H1 (cell line): ENCODE data around the gene C1QA. TPM values are rescaled to one million over a fixed set of nuclear protein-coding genes. Genes with fewer than 3 reads are reported as not detected.

Experiments
- BRCA1 ChIP-seq: IDR thresholded peaks from 2 replicates; pipeline ENCODE4 v1.6.1; 2012; ENCODE audit warnings: low read depth, low read length, improper control_type of control experiment
- NRF1 ChIP-seq: IDR thresholded peaks from 2 replicates; pipeline ENCODE4 v1.6.1; 2011; ENCODE audit warnings: mild to moderate bottlenecking, low read depth, low read length, improper control_type of control experiment
- polyA plus RNA-seq, 7 experiments: library from polyadenylated mRNA; depleted of rRNA in 3 of 7; stranded (reverse) in 5 of 7; unstranded in 2 of 7; fragments of >200 nt in 5 of 7; fragments of 200-250 nt in 2 of 7; gene quantifications; 1 replicate in 5 of 7; 2 replicates in 1 of 7; 4 replicates in 1 of 7; pipeline versions ENCODE4 v1.2.1 to v1.2.3, GENCODE V29; 2011 to 2013; ENCODE audit warnings: missing spikeins in 2 of 7, mixed read lengths in 2 of 7
- total RNA-seq: library from RNA; stranded (reverse); fragmentation: NEBNext Ultra II Directional; extraction: Animal tissue kit (Norgen Biotek cat#: 25700); gene quantifications from 2 replicates; pipeline ENCODE4 v1.2.1, GENCODE V29; 2021

Gene C1QA
- total and polyA plus RNA-seq, 2 of the 8 experiments (the other 6 are each of a cell fraction or from before 2014, with no cell fraction given), result not detected

DNA sequence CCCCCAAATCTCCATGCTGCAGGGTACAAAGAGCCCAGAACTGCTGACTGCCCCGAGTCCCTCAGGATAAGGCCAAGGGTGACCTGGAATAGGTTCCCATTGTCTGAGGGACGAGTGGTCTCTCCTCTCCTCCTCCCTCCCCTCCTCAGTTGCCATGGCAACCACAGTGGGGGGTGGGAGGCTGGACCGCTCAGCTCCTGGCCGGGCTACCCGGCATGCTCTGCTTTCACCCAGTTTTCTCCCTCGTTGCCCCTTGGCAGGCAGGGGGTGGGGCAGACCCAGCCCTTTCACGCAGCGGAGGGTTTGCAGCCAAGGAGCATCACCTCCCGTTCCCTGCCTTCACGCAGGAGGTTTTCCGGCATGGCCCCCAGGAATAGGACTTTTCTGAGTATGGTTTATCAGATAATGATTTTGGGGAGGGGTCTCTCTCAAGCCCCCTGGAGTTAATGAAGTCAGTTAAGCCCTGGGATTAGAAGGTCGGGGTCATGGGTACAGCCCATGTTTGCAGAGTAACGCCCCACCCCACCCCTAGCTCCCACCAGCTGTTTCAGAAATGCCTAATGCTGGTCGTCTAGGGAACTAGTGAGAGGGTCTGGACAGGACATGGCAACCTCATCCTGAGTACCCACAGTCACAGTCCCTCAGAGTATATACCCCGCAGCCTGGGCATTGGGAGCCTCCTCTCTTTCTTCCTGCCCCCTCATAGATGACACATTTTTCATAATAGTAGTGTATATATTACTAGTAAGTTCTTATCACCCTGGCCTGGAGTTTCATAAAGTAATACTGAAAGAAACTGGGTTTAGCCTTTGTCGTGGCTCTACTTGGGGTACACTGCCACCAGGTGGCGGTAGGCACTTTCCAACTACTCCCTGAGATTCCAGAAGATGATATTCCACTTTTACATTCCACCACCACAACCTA, 37.3 kb downstream of the C1QA start (continued):
- TF ChIP-seq BRCA1 (no peak), NRF1 (no peak)
